Stimulated activated CD4-positive, alpha-beta T cell treated with anti-CD3 and anti-CD28 coated beads, Interleukin-1b, Interleukin-23, amount 100 ng/mL, for 1 hour (primary cell): ENCODE measurements around the gene LINGO3.
"Not testable (repeated sequence)": the region's sequence is repeated elsewhere in the genome, so short reads cannot be mapped to it uniquely, and the experiment has no call there.

Experiments
- DNase-seq, 2 donors: peaks; one replicate each; pipeline ENCODE4 v3.0.0-alpha.2; 2020; ENCODE audit warnings: low read depth in 2 of 2

The LINGO3 gene

DNA sequence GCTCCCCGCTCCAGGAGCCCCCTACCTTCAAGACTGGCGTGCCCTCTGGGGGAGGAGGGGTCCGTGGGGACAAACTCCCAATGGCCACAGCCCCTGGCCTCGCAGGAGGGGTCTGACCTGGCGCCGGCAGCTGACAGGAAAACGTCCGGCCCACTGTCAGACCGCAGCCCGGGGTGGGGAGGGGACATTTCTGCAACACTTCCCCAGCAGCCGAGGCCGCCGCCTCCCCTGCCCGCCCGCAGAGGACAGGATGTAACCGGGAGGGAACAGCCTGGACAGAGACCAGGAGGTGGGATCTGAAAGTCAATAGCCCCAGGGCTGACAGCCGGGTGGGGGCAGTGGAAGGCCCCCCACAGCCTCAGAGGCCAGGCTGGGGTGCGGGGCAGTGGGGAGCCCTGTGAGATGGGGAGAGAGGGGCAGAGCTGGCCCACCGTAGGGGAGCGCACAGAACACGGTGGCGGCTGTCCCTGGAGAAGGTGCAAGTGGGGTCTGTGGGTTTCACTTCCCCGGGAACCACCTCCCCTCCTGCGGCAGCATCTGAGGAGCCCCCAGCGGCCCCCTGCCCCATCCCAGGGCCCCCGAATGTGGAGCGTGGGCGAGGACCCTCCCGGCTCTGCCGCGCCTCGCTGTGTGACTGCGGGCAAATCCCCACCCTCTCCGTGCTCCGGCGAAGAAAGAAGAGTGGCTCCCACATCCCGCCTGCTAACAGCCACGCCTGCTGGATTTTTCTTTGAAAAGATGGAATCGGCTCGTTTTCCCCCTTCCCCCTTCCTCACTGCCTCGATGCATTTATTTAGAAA is 25.7 kb downstream of the LINGO3 start, which contains the start of gene PEAK3:
Gene PEAK3 (minus strand): TSS at position 114 of the 800 bp plus-strand sequence. CDS start 1,244 bp downstream, outside the sequence.
- DNase-seq = no peak

DNA sequence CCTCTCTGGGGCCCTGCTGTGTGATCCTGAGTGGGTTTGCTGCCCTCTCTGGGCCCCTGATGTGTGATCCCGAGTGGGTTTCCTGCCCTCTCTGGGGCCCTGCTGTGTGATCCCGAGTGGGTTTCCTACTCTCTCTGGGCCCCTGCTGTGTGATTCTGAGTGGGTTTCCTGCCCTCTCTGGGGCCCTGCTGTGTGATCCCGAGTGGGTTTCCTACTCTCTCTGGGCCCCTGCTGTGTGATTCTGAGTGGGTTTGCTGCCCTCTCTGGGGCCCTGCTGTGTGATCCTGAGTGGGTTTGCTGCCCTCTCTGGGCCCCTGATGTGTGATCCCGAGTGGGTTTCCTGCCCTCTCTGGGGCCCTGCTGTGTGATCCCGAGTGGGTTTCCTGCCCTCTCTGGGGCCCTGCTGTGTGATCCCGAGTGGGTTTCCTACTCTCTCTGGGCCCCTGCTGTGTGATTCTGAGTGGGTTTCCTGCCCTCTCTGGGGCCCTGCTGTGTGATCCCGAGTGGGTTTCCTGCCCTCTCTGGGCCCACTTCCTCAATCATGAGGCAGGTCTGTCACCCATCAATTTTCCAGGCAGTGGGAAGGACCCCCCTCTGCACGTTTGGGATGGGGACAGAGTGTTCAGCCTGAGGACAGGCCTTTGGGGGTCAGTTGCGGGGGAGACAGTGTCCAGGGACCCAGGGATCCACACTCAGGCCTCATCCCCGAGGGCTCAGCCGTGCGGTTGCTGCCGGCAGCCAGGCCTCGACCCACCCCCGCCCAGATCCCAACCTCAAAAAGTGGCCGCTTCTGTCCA is 26.5 kb downstream of the LINGO3 start:
- DNase-seq = not testable (repeated sequence)

DNA sequence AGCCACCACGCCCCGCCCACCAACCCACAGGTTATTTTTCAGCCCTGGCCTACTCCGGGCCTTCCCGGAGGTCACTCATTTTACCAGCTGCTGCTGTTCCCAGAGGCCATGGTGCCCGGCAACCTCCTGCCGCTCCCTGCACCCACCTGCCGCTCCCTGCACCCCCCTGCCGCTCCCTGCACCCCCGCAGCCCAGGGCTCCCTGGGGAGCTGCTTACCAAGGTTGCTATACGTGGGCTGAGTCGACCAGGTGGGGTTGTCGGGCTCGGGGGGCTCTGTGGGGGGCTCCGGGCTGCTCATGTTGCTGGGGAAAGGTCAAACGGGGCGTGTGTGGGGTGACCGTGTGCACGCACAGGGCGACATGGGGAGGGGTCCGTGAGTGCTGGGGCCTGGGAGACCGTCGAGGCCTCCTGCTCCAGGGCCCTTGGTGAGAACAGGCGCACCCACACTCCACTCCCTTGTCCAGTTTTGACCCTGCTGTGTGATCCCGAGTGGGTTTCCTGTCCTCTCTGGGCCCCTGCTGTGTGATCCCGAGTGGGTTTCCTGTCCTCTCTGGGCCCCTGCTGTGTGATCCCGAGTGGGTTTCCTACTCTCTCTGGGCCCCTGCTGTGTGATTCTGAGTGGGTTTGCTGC is 27.2 kb downstream of the LINGO3 start:
- DNase-seq = no peak

DNA sequence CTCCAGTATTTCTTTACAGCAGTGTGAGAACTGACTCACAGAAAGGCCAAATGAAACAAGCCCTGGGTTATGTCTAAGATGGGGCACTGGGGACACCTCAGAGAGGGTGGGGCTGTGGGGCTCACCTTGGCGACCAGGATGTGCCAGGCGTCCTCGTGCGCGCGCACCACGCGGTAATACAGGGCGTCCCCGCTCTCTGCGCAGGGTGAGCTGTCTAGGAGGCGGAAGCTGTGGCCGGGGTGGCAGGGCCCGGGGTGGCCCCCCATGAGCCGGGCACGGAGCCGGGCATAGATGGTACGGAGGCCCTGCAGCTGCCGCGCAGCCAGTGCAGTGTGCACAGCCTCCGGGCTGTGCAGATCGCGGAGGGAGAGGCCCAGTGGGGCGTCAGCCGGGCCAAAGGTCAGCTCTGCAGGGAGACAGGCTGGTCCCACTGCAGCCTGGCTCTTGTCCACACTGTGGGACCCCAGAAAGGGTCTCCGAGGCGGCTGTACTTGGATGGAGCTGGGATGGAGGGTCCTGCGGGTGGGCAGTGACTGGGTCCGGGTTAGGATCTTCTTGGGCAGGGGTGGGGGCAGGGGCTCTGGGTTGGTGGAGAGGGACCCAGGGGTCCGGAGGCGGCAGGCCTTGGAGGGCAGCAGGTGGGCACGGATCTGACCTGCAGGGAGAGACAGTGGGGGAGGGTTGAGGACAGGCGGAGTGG is 29.3 kb downstream of the LINGO3 start:
- no peak for DNase-seq

DNA sequence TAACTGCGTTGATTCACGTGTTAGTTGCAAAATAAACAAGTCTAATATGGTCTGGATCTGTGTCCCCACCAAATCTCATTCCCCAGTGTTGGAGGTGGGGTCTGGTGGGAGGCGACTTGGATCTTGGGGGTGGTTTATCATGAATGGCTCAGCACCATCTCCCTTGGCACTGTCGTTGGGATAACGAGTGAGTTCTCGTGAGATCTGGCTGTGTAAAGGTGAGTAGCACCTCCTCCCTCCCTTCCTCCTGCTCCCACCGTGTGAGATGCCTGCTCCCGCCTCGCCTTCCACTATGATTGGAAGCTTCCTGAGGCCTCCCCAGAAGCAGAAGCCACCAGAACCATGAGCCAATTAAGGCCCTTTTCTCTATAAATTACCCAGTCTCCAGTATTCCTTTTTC is 30.8 kb downstream of the LINGO3 start:
- no peak for DNase-seq

DNA sequence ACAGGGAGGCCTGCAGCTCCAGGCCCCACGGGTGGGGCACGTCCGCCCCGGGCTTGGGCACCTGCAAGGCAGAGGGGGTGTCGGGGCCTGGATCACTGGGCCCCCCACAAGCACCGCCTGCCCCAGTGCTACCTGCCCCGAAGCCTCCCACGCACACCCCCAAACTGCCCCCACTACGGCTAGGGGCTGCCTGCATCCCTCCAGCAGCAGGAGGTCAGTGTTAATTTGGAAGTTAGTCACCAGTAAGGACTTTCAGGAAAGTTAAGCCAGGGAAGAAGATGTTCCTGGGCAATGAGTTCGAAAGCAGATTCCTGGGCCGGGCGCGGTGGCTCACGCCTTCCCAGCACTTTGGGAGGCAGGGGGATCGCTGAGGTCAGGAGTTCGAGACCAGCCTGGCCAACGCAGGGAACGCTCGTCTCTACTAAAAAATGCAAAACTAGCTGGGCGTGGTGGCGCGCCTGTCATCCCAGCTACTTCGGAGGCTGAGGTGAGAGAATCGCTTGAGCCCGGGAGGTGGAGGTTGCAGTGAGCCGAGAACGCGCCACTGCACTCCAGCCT is 31.4 kb downstream of the LINGO3 start:
- no peak for DNase-seq

DNA sequence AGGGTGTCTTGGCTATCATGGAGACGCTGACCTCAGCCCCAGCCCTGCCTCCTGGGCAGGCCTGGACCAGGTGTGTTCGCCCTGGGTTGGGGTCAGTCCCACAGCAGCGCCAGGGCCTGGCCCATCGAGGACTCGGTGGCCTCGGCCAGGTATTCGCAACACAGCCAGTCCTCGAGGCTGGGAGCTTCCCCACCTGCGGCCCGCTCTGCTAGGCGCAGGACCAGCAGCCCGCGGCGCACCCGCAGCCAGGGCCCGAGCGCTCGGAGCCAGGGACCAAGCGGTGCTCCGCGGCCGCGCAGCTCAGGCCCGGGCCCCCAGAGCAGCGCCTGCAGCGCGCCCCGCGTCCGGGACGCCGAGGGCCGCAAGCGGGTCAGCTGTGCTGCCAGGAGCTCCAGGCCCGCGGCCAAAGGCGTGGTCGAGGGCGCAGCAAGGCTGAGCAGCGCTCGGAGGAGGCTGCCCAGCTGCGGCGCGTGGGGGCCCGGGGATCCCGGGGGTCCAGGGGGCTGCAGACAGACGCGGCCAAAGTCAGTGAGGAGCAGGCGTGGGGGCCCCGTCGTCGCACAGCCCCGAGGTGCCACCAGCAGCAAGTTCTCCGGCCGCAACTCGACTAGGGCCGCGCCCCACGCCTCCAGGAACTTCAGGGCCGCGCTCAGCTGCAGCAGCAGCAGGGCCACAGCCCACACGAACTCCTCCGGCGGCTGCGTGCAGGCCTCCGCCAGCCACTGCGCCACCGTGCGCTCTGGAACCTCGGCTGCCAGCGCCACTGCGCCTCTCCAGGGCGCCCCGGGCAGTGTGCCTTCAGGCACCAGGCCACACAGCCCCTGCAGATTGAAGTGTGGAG is 32.1 kb downstream of the LINGO3 start:
- DNase-seq = no peak

DNA sequence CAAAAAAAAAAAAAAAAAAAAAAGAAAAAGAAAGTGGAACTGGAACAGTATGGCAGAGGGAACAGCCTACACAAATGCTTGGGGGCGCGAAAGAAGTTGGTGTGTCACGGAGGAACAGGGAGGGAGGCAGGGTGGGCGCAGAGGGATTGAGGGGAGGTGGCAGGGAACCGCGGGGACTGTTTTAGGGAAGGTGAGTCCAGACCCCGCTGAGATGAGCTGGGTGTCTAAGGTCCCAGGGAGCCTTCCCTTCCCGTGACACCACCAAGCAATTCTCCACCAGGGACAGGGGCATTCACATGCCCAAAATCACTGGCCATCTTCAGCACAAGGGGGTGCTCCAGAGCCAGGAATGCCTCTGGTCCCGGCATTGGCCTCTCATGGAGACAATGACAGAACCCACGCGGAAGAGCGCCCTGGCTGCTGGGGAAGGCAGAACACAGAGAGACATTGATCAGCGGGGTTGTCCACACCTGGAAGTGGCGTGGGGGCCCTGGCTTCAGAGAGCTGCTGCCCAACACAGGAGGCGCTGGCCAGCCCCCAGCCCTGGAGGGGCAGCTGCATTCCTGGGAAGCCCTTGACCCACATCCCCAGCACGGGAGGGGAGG is 32.9 kb downstream of the LINGO3 start:
- DNase-seq = no peak

DNA sequence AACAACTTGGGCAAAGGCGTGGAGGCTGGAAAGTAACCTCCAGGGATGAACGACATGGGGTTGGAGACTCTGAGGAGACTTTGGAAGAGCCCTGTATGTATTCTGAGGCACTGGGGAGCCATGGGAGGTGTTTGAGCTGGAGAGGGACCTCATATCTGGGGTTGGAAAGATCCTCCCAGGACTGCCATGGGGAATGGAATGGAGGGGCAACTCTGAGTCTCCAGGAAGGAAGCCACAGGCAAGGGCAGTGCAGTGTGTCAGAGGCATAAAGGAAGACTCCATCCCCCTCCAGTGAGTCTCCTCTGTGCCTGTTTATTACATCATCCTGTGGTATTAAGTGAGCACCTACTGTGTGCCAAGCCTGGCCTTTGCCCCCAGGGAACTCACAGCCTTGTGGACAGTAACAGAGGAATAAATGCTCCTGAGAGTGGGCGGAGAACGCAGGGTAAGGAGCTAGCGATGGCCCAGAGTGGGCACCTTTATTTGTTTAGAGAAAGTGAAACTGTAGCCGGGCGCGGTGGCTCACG is 33.7 kb downstream of the LINGO3 start:
- no peak for DNase-seq

DNA sequence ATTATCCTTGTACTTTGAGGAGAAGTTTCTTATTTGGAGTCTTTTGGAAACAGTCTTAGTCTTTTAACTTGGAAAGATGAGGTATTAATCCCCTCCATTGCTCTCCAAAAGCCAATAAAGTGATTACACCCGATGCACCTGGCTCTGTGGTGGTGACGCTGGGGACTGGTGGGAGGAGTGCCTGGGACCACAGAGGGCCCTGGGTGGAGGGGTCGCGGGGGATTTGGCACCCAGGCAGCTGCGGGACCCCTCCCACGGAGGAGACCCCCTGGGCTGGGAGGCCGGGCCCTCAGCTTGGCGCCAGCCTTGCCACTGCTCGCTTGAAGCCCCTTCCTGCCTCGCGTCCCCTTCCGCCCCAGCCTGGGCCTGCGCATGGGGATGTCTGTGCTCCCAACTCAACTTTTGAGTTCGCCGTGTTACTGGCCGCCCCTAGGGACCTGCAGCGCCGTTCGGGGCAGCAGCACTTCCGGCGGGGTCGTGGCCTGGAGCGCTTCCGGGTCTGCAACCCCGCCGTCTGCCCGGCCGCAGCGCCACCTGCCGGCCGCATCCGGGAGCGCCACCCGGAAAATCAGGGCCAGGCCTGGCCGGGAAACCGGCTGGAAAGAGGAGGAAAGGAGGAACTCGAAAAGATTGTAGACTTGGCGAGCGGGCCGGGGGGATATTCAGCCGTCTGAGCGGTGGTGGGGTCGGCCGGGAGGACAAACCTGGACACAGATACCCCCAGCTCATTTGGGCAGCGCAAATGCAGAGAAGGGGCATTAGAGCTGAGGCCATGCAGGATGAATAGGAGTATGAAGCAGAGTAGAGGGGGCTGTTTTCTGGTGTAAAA is 34.4 kb downstream of the LINGO3 start:
- peak; percentile 45 to 59 for DNase-seq

DNA sequence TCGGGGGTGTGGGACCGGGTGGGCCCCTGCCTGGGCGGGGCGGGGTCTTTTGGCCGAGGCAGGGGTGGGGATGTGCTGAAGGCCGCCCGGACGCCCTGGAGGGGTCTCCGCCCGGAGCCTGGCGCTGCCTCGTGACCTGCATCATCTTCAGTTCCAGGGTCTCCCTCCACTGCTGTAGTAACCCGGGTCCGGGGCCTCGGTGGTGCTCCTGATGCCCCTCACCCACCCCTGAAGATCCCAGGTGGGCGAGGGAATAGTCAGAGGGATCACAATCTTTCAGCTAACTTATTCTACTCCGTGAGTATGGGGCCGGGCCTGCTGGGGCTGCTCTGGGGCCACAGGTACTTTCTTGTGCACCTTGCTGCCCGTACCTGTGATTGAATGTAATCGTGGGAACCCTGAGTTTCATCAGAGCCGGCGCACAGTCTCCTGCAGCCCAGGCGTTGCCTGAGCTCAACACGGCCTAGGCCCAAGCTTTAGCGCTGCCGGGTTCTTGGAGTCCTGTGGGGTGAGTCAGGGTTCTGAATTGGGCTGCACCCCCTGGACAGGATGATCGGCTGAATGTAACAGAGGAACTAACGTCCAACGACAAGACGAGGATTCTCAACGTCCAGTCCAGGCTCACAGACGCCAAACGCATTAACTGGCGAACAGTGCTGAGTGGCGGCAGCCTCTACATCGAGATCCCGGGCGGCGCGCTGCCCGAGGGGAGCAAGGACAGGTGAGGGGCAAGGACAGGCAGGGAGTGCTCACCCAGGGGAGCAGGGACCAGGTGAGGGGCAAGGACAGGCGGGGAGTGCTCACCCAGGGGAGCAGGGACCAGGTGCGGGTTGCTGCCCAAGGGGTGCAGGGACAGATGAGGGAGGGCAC is 36.5 kb downstream of the LINGO3 start:
- no peak for DNase-seq

DNA sequence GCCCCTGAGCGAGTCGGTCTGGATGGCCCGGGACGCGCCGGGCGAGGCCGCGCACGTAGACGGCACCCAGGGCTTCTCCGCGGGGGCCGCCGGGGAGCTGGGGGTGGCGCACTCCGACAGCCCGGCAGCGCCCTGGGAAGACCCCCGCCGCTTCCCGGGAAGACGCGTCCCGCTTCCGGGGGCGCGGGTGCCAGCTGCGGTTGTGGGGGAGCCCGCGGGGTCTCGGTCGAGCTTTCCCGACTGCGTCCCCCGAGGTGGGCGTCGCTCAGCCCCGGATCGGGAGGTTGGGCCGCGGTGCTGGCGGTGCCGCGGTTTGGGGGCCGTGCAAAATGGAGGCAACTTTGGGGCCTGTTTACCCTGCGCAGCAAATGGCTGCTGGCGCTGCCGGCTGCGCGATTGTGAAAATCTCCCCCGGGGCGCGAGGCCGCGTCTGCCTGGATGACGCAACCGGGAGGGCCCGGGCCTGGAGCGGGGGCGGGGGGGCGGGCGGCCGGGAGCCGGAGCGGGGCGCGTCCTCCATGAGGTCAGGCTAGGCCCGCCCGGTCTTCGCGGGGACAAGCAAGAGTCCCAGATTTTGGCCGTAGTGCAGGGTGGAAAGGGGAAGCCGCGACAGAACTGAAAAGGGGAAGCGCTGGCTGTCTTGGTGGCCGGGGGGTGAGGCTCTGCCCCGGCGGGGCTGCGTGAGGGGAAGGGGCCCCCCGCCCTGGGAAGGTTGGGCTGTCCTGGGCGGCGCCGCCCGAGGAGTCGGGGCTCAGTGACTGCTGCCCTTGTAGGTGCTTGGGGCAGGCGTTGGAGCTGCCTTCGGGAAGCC is 37.3 kb downstream of the LINGO3 start:
- peak in 1 of 2 donors; percentile 53 for DNase-seq

DNA sequence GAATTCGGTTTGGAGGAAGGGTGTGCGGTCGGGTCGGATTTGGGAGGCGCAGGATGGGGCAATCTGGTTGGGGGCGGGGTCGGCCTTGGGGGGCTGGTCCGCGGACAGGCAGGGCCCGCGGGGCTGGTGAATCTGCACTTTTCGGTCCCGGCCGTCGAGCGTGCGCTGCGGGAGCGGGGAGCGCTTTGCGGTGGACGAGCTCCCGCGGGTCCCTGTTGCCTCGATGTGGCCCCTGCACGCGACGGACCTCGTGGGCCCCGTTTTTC is 37.9 kb downstream of the LINGO3 start:
- no peak for DNase-seq

DNA sequence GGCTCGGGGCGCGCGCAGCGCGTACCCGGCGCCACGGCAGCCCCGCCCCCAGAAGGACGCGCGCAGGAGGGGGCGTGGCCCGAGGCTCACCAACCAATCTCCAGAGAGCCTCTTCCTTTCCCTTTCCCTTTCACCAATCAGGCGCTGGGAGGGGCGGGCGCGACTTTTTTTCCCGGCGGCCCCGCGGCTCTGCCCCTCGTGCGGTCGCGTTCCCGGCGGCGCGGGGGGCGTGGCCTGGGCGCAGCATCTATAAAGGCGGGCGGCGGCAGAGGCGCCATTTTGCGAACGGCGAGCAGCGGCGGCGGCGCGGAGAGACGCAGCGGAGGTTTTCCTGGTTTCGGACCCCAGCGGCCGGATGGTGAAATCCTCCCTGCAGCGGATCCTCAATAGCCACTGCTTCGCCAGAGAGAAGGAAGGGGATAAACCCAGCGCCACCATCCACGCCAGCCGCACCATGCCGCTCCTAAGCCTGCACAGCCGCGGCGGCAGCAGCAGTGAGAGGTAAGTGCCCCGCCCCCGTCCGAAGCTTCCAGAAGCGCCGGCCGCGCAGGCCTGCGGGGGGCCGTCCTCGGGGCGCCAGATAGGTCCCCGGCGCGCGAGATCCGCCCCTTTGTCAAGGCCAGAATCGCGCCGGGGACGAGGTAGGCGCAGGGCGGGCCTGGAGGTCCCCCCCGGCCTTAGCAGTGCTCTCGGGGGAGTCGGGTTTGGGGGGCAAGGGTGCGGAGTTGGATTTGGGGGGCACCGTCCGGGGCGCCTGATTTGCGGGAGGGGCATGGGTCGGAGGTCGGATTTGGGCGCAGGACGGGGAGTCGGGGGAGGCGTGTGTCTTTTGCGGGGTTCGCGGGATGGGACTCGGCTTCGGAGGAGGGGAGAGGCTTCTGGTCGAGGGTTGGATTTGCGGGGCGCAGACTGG is 38.5 kb downstream of the LINGO3 start:
- DNase-seq = peak; percentile 98 to 99

DNA sequence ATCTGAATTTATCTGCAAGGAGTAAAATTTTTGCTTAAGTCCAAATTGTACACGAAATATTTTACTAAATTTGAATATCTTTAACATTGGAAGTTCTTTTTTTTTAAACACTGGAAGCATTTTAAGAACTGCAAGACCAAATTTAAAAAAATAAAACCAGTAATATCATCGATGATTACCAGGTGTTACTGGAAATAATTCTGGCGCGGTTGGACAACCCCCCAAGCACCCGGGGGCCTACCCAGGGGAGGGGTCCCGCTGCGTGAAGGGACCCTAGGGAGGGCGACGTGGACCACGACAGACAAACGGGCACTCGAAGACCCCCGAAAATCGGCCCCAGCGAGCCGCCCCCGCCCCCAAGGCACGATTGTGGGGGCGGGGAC is 39.1 kb downstream of the LINGO3 start:
- no peak for DNase-seq

DNA sequence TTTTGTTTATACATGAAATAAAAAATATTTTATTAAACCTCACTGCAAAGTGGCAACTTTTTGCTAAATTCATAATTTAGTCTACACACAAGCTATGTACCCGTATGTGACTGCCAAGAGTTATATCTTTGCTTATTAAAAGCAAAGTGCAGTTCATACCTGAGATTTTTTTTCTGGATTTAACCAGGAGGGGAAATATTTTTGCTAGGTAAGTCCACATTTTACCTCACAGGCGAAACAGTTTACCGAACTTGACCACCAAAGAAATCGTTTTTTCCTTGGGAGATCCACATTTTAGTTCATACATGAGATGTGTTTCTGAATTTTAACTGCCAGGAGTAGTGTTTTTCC is 39.5 kb downstream of the LINGO3 start:
- DNase-seq = no peak
